ENCODE results near the gene GGTLC2.

- TF ChIP-seq POLR2A (IDR thresholded peaks at IDR 0.05) (no peak), CTCF (IDR thresholded peaks at IDR 0.05) (no peak)
Observed at GRCh38 chr22:22674467-22674866, 30.1 kb downstream of the GGTLC2 start.

All from stomach (tissue), 4 donors.